CD4-positive, CD25-positive, alpha-beta regulatory T cell (primary cell): ENCODE results near the gene ADNP2. TPM values are rescaled to one million over a fixed set of nuclear protein-coding genes. Genes with fewer than 3 reads are reported as not detected.

ENCODE experiments used
- ATAC-seq, 2 donors: fragments of 150-1000 bp; cut with Tn5 transposase; one replicate each; pipeline ENCODE4 v1.10.0; 2021; ENCODE audit warnings: low read depth in 2 of 2, moderate number of reproducible peaks in 2 of 2, moderate library complexity in 1 of 2
- DNase-seq, 3 donors: peaks; one replicate each; pipeline versions ENCODE4 v3.0.0 to v3.0.0-alpha.2; 2012 to 2022; ENCODE audit warnings: mixed read lengths in 1 of 3
- H3K27ac ChIP-seq: one replicate; pipeline ENCODE4 v1.7.0; 2013; ENCODE audit warnings: mild to moderate bottlenecking, low read length; ENCODE audit not compliant: insufficient read depth, poor library complexity, severe bottlenecking
- H3K27me3 ChIP-seq: one replicate; pipeline ENCODE4 v1.7.0; 2013; ENCODE audit warnings: low read length; ENCODE audit not compliant: control insufficient read depth, insufficient read depth
- H3K36me3 ChIP-seq: one replicate; pipeline ENCODE4 v1.7.0; 2013; ENCODE audit warnings: mild to moderate bottlenecking, low read length, moderate library complexity; ENCODE audit not compliant: control insufficient read depth, insufficient read depth
- H3K4me1 ChIP-seq: 2 replicates; pipeline ENCODE4 v1.7.0; 2013; ENCODE audit warnings: mild to moderate bottlenecking, low read length; ENCODE audit not compliant: insufficient read depth, control insufficient read depth, poor library complexity, severe bottlenecking
- H3K4me3 ChIP-seq: one replicate; pipeline ENCODE4 v1.7.0; 2013; ENCODE audit warnings: low read depth, mild to moderate bottlenecking, low read length, moderate library complexity
- H3K9me3 ChIP-seq, 2 experiments: 1 replicate in 1 of 2; 2 replicates in 1 of 2; pipeline ENCODE4 v1.7.0; 2013; ENCODE audit warnings: low read length in 2 of 2, mild to moderate bottlenecking in 1 of 2, moderate library complexity in 1 of 2; ENCODE audit not compliant: control insufficient read depth in 2 of 2
- H3K27ac Mint-ChIP-seq, 3 donors: one replicate each; pipeline ENCODE4 v1.8.0; 2020 to 2022; ENCODE audit warnings: mild to moderate bottlenecking in 3 of 3, mixed read lengths in 3 of 3, moderate library complexity in 2 of 3
- H3K27me3 Mint-ChIP-seq: one replicate; pipeline ENCODE4 v1.8.0; 2022; ENCODE audit warnings: mild to moderate bottlenecking, mixed read lengths
- H3K36me3 Mint-ChIP-seq: one replicate; pipeline ENCODE4 v1.8.0; 2020; ENCODE audit warnings: mixed read lengths
- H3K4me1 Mint-ChIP-seq, 4 donors: one replicate each; pipeline ENCODE4 v1.8.0; 2020 to 2022; ENCODE audit warnings: mixed read lengths in 4 of 4, mild to moderate bottlenecking in 1 of 4
- H3K4me3 Mint-ChIP-seq, 4 donors: one replicate each; pipeline ENCODE4 v1.8.0; 2020 to 2022; ENCODE audit warnings: mild to moderate bottlenecking in 4 of 4, mixed read lengths in 4 of 4, moderate library complexity in 3 of 4
- H3K9me3 Mint-ChIP-seq, 7 donors: one replicate each; pipeline ENCODE4 v1.8.0; 2020 to 2022; ENCODE audit warnings: mixed read lengths in 7 of 7, mild to moderate bottlenecking in 3 of 7, moderate library complexity in 2 of 7
- polyA plus RNA-seq, 4 donors: library from polyadenylated mRNA; unstranded; fragments of 300-500 nt; fragmentation: Illumina TruSeq; gene quantifications; one replicate each; pipeline ENCODE4 v1.2.3, GENCODE V29; 2021
- total RNA-seq: library from RNA; stranded (reverse); gene quantifications from one replicate; pipeline ENCODE4 v1.2.3, GENCODE V29; 2022

The ADNP2 gene
- total and polyA plus RNA-seq, 5 donors from 2014 or later: 5.8 to 43.6 (median 8.8) TPM

DNA sequence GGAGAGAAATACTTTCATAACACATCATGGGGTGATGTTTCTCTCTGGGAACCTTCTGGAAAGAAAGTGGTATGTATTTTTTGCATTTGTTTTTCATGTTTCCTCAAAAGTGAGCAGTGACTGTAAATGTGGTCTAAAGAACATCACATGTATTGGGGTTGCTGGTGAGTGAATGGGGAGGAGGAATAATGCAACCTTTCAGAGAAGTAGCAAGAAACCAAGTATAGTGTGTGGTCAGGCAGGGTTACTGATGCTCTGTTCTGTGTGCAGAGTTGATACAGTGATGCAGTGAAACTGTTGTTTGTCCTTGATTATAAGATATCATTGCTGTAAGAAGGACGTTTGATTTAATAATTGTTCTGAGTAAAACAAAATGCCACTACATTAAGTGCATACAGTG is 24.1 kb downstream of the ADNP2 start:
- Histone ChIP-seq H3K9me3 (no peaks in the 10 kb centered on the region), H3K27ac (no peak overlapping the region), H3K4me3 (no peak overlapping the region), H3K27me3 (no peaks in the 10 kb centered on the region), H3K36me3 (peaks cover 62% of the 10 kb centered on the region), H3K4me1 (no peaks in the 10 kb centered on the region)
- Mint-ChIP-seq H3K4me3 (no peak overlapping the region), H3K27me3 (no peaks in the 10 kb centered on the region), H3K27ac (no peak overlapping the region), H3K4me1 (peaks cover 11 to 25% (median 22%) of the 10 kb centered on the region in 4 donors), H3K36me3 (peaks cover 63% of the 10 kb centered on the region), H3K9me3 (no peaks in the 10 kb centered on the region)
- no peak for ATAC-seq
- DNase-seq: no peak

DNA sequence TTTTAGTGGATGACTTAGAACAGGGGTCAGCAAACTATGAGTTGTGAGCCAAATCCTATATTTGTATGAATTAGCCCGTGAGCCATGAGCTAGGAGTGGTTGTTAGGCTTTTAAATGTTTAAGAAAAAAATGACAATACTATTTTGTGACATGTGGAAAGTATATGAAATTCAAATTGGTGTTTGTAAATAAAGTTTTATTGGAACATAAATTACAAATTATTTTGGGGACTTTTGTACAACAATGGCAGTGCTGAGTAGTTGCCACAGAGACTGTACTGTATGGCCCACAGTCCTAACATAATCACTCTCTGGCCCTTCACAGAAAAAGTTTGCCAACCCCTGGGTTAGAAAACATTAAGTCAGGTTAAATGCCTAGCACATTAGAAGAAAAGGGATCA is 26.1 kb downstream of the ADNP2 start:
- Mint-ChIP-seq H3K36me3 (peaks cover 69% of the 10 kb centered on the region), H3K4me1 (peaks cover 7 to 23% (median 14%) of the 10 kb centered on the region in 4 donors), H3K4me3 (no peak overlapping the region), H3K27ac (no peak overlapping the region), H3K9me3 (no peaks in the 10 kb centered on the region), H3K27me3 (no peaks in the 10 kb centered on the region)
- H3K9me3 ChIP-seq: no peaks in the 10 kb centered on the region
- H3K27ac ChIP-seq: no peak overlapping the region
- H3K4me1 ChIP-seq: no peaks in the 10 kb centered on the region
- DNase-seq (no peak), ATAC-seq (no peak)
- no peak overlapping the region for H3K4me3 ChIP-seq
- no peaks in the 10 kb centered on the region for H3K27me3 ChIP-seq
- peaks cover 75% of the 10 kb centered on the region for H3K36me3 ChIP-seq

DNA sequence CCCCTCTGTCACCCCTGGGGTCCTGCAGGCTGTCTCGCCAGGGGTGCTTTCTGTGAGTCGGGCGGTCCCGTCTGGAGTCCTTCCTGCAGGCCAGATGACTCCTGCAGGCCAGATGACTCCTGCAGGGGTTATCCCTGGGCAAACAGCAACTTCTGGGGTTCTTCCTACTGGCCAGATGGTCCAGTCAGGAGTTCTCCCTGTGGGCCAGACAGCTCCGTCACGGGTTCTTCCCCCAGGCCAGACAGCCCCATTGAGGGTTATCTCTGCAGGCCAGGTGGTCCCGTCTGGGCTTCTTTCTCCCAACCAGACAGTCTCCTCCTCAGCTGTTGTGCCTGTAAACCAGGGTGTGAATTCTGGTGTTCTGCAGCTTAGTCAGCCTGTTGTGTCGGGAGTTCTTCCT is 27.6 kb downstream of the ADNP2 start:
- ATAC-seq: no peak
- no peak for DNase-seq
- H3K4me1 ChIP-seq: no peaks in the 10 kb centered on the region
- Mint-ChIP-seq H3K27me3 (no peaks in the 10 kb centered on the region), H3K4me1 (peaks cover 6 to 15% (median 9%) of the 10 kb centered on the region in 4 donors), H3K4me3 (no peak overlapping the region), H3K9me3 (no peaks in the 10 kb centered on the region), H3K36me3 (peaks cover 66% of the 10 kb centered on the region), H3K27ac (no peak overlapping the region)
- no peaks in the 10 kb centered on the region for H3K27me3 ChIP-seq
- no peaks in the 10 kb centered on the region for H3K9me3 ChIP-seq
- peaks cover 72% of the 10 kb centered on the region for H3K36me3 ChIP-seq
- no peak overlapping the region for H3K27ac ChIP-seq
- H3K4me3 ChIP-seq: no peak overlapping the region

DNA sequence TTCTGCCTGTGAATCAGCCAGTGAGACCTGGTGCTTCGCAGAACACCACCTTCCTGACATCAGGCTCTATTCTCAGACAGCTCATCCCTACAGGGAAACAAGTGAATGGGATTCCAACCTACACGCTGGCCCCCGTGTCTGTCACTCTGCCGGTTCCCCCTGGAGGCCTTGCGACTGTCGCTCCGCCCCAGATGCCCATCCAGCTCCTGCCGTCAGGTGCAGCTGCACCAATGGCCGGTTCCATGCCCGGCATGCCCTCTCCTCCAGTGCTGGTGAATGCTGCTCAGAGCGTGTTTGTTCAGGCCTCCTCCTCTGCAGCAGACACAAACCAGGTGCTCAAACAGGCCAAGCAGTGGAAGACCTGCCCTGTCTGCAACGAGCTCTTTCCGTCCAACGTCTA is 28.1 kb downstream of the ADNP2 start:
- Mint-ChIP-seq H3K4me3 (no peak overlapping the region), H3K27me3 (no peaks in the 10 kb centered on the region), H3K36me3 (peaks cover 62% of the 10 kb centered on the region), H3K9me3 (no peaks in the 10 kb centered on the region), H3K4me1 (peaks cover 2 to 11% (median 4%) of the 10 kb centered on the region in 4 donors), H3K27ac (no peak overlapping the region)
- H3K27ac ChIP-seq: no peak overlapping the region
- no peak overlapping the region for H3K4me3 ChIP-seq
- peaks cover 70% of the 10 kb centered on the region for H3K36me3 ChIP-seq
- DNase-seq (no peak), ATAC-seq (no peak)
- no peaks in the 10 kb centered on the region for H3K9me3 ChIP-seq
- H3K4me1 ChIP-seq: no peaks in the 10 kb centered on the region
- no peaks in the 10 kb centered on the region for H3K27me3 ChIP-seq

- Mint-ChIP-seq H3K9me3 (no peaks in the 10 kb centered on the region), H3K27me3 (no peaks in the 10 kb centered on the region), H3K4me3 (no peak overlapping the region), H3K36me3 (peaks cover 59% of the 10 kb centered on the region), H3K4me1 (peaks cover 0 to 5% (median 3%) of the 10 kb centered on the region in 4 donors), H3K27ac (no peak overlapping the region)
- Histone ChIP-seq H3K4me1 (no peaks in the 10 kb centered on the region), H3K9me3 (no peaks in the 10 kb centered on the region), H3K36me3 (peaks cover 65% of the 10 kb centered on the region), H3K4me3 (no peak overlapping the region), H3K27ac (no peak overlapping the region), H3K27me3 (no peaks in the 10 kb centered on the region)
- ATAC-seq: no peak
- DNase-seq: no peak
Observed at GRCh38 chr18:80137976-80138375, 28.9 kb downstream of the ADNP2 start.

DNA sequence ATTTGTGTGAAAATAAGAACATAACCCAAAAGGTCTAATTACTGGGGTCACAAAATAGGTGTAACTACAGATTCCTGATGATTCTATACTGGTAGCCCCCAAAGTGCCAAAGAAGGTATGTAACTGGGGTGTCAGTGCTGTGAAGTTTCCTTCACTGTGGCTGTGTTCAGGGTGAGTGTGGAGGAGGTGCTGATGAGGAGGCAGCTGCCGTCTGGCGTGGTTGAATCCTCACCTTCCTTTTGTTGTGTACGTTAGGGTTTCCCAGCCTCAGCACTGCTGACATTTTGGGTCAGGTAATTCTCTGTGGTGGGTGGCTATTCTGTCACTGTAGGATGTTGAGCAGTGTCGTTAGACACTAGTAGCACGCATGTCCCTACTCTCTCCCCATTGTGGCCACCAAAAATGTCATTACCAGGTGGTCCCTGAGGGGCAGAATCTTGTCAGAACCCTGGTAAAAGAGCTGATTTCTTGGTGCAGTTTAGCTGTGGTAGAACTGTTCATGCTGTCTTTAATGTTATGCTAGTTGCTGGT is 31.5 kb downstream of the ADNP2 start:
- H3K4me1 ChIP-seq: no peaks in the 10 kb centered on the region
- peaks cover 42% of the 10 kb centered on the region for H3K36me3 Mint-ChIP-seq

GRCh38 chr18:80143881-80144280 is 34.8 kb downstream of the ADNP2 start:
- peaks cover 5 to 20% (median 6%) of the 10 kb centered on the region in 4 donors for H3K4me1 Mint-ChIP-seq
- H3K27ac Mint-ChIP-seq: no peak overlapping the region

More for the DNA sequence above, 31.5 kb downstream of the ADNP2 start:
- DNase-seq (no peak), ATAC-seq (no peak)
- peak overlapping the region in 1 of 3 donors; percentile 18 for H3K27ac Mint-ChIP-seq
- no peaks in the 10 kb centered on the region for H3K27me3 ChIP-seq
- H3K4me3 ChIP-seq: no peak overlapping the region
- no peaks in the 10 kb centered on the region for H3K9me3 ChIP-seq
- no peak overlapping the region for H3K27ac ChIP-seq
- H3K27me3 Mint-ChIP-seq: no peaks in the 10 kb centered on the region
- H3K4me3 Mint-ChIP-seq: no peak overlapping the region
- peaks cover 0 to under 1% (median 0%) of the 10 kb centered on the region in 7 donors for H3K9me3 Mint-ChIP-seq
- H3K36me3 ChIP-seq: peaks cover 41% of the 10 kb centered on the region
- peaks cover 0 to 5% (median 3%) of the 10 kb centered on the region in 4 donors for H3K4me1 Mint-ChIP-seq

GRCh38 chr18:80145196-80145804 is 36.2 kb downstream of the ADNP2 start:
- peaks cover 2% of the 10 kb centered on the region for H3K36me3 ChIP-seq
- H3K9me3 Mint-ChIP-seq: peaks cover 0 to 1% (median 0%) of the 10 kb centered on the region in 7 donors
- peaks cover 9% of the 10 kb centered on the region for H3K4me1 ChIP-seq
- no peaks in the 10 kb centered on the region for H3K9me3 ChIP-seq
- ATAC-seq (no peak), DNase-seq (no peak)
- H3K36me3 Mint-ChIP-seq: peaks cover 6% of the 10 kb centered on the region
- no peak overlapping the region for H3K4me3 ChIP-seq
- H3K27me3 Mint-ChIP-seq: peaks cover 6% of the 10 kb centered on the region
- no peak overlapping the region for H3K27ac Mint-ChIP-seq
- no peak overlapping the region for H3K4me3 Mint-ChIP-seq
- H3K4me1 Mint-ChIP-seq: peaks cover 5 to 22% (median 6%) of the 10 kb centered on the region in 4 donors
- H3K27ac ChIP-seq: no peak overlapping the region
- H3K27me3 ChIP-seq: peaks cover 7% of the 10 kb centered on the region

More at GRCh38 chr18:80143881-80144280, 34.8 kb downstream of the ADNP2 start:
- Histone ChIP-seq H3K27ac (no peak overlapping the region), H3K9me3 (no peaks in the 10 kb centered on the region), H3K4me1 (peaks cover 9% of the 10 kb centered on the region), H3K36me3 (peaks cover 8% of the 10 kb centered on the region), H3K4me3 (no peak overlapping the region), H3K27me3 (no peaks in the 10 kb centered on the region)
- H3K9me3 Mint-ChIP-seq: peaks cover 0 to 1% (median 0%) of the 10 kb centered on the region in 7 donors
- peaks cover 14% of the 10 kb centered on the region for H3K36me3 Mint-ChIP-seq
- H3K4me3 Mint-ChIP-seq: no peak overlapping the region
- DNase-seq: no peak
- peaks cover 3% of the 10 kb centered on the region for H3K27me3 Mint-ChIP-seq
- no peak for ATAC-seq
